Measurements from ENCODE around the gene WNT16.

DNA sequence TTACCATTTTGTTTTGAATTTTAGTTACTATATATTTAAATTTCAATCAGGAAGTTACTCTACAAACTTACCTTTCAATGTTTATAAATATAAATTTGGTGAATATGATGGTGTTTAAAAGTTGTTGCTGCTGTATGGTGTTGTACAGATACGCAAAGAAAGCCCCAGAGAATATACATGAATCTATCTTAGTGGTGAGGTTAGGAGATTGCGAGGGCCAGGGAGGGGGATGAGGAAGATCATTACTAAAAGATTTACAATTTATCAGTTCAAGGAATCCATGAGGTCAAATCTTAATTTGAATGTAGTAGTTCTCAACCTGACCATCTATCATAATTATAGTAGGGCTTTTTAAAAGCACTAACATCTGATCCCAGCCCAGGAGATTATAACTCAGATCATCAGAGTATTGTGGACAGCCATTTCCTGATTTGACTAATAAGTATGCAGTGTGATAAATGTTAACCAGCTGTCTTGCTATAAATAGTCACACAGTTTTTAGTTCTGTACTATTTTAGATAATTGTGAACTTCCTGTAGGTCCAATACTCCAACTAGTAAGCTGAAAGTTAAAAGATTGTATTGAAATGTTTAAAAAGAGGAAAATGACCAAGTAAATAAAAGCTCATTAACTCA, 43.7 kb downstream of the WNT16 start:
- TF ChIP-seq POLR2A (IDR thresholded peaks at IDR 0.05): no peak
- TF ChIP-seq, protein P1, sequence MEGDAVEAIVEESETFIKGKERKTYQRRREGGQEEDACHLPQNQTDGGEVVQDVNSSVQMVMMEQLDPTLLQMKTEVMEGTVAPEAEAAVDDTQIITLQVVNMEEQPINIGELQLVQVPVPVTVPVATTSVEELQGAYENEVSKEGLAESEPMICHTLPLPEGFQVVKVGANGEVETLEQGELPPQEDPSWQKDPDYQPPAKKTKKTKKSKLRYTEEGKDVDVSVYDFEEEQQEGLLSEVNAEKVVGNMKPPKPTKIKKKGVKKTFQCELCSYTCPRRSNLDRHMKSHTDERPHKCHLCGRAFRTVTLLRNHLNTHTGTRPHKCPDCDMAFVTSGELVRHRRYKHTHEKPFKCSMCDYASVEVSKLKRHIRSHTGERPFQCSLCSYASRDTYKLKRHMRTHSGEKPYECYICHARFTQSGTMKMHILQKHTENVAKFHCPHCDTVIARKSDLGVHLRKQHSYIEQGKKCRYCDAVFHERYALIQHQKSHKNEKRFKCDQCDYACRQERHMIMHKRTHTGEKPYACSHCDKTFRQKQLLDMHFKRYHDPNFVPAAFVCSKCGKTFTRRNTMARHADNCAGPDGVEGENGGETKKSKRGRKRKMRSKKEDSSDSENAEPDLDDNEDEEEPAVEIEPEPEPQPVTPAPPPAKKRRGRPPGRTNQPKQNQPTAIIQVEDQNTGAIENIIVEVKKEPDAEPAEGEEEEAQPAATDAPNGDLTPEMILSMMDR (IDR thresholded peaks at IDR 0.05): no peak

Measured in lower leg skin (tissue), 3 donors.